Type B pancreatic cell (in vitro differentiated cells): Measurements from ENCODE around the gene RNPC3. TPM values are rescaled to one million over a fixed set of nuclear protein-coding genes. Genes with fewer than 3 reads are reported as not detected.

Experiments
- DNase-seq: peaks from one replicate; pipeline ENCODE4 v3.0.0; 2021; ENCODE audit warnings: mixed read lengths; ENCODE audit not compliant: unreplicated experiment; ENCODE audit errors: extremely low spot score
- H3K27ac Mint-ChIP-seq: 2 replicates; pipeline ENCODE4 v1.8.0; 2021; ENCODE audit warnings: mild to moderate bottlenecking, mixed read lengths
- H3K27me3 Mint-ChIP-seq: 2 replicates; pipeline ENCODE4 v1.8.0; 2021; ENCODE audit warnings: mixed read lengths
- H3K36me3 Mint-ChIP-seq: 2 replicates; pipeline ENCODE4 v1.8.0; 2021; ENCODE audit warnings: mixed read lengths
- H3K4me1 Mint-ChIP-seq: one replicate; pipeline ENCODE4 v1.8.0; 2021; ENCODE audit warnings: mixed read lengths; ENCODE audit not compliant: unreplicated experiment
- H3K4me3 Mint-ChIP-seq: 2 replicates; pipeline ENCODE4 v1.8.0; 2021; ENCODE audit warnings: mild to moderate bottlenecking, mixed read lengths
- H3K9me3 Mint-ChIP-seq: 2 replicates; pipeline ENCODE4 v1.8.0; 2021; ENCODE audit warnings: mixed read lengths
- CTCF ChIP-seq: fragments of 200-600 bp; sonication (generic); conservative IDR thresholded peaks from 2 replicates; pipeline ENCODE4 v1.5.0; 2021; ENCODE audit warnings: antibody characterized with exemption, mild to moderate bottlenecking
- long read RNA-seq: library from polyadenylated mRNA; unstranded; transcript quantifications from one replicate; pipeline ENCODE4 v2.0.0, GENCODE V29; 2020
- total RNA-seq: library from RNA; stranded (reverse); gene quantifications from 2 replicates; pipeline ENCODE4 v1.2.1, GENCODE V29; 2021; ENCODE audit warnings: low replicate concordance

The RNPC3 gene
- 20.0 and 20.5 TPM in 2 replicates for total RNA-seq
- long read RNA-seq, partial matches to known transcripts: 8 of 19 reads
- long read RNA-seq, other reads (novel, unspliced or antisense): 11 of 19 reads

- Mint-ChIP-seq H3K4me3 (peak within 1 kb of the TSS; percentile 99), H3K27me3 (no peaks in the 10 kb centered on the region), H3K9me3 (peaks cover 8% of the 10 kb centered on the region), H3K27ac (peak within 1 kb of the TSS; percentile 99), H3K36me3 (peaks cover 25% of the 10 kb centered on the region), H3K4me1 (no peaks in the 10 kb centered on the region)
- peak; percentile 89 for DNase-seq
- TF ChIP-seq CTCF: no peak
Measured at GRCh38 chr1:103525607-103526507, at the start of gene RNPC3. Gene RNPC3 (plus strand): TSS chr1:103525699. CDS start chr1:103526071, 372 bp downstream.

GRCh38 chr1:103477101-103477500 is 48.4 kb upstream of the RNPC3 start:
- no peaks in the 10 kb centered on the region for H3K9me3 Mint-ChIP-seq
- no peak for TF ChIP-seq CTCF
- DNase-seq: no peak
- H3K27me3 Mint-ChIP-seq: no peaks in the 10 kb centered on the region
- no peaks in the 10 kb centered on the region for H3K4me1 Mint-ChIP-seq
- H3K27ac Mint-ChIP-seq: no peak overlapping the region
- no peaks in the 10 kb centered on the region for H3K36me3 Mint-ChIP-seq
- H3K4me3 Mint-ChIP-seq: no peak overlapping the region

GRCh38 chr1:103489935-103490334 is 35.6 kb upstream of the RNPC3 start:
- no peak overlapping the region for H3K4me3 Mint-ChIP-seq
- DNase-seq: no peak
- H3K9me3 Mint-ChIP-seq: no peaks in the 10 kb centered on the region
- no peaks in the 10 kb centered on the region for H3K27me3 Mint-ChIP-seq
- H3K36me3 Mint-ChIP-seq: no peaks in the 10 kb centered on the region
- no peak for TF ChIP-seq CTCF
- H3K4me1 Mint-ChIP-seq: peaks cover 6% of the 10 kb centered on the region
- H3K27ac Mint-ChIP-seq: no peak overlapping the region

- Mint-ChIP-seq H3K4me3 (no peak overlapping the region), H3K27me3 (no peaks in the 10 kb centered on the region), H3K4me1 (peaks cover 6% of the 10 kb centered on the region), H3K9me3 (no peaks in the 10 kb centered on the region), H3K27ac (no peak overlapping the region), H3K36me3 (no peaks in the 10 kb centered on the region)
- TF ChIP-seq CTCF: no peak
- DNase-seq: no peak
Measured at GRCh38 chr1:103492003-103492625, 33.4 kb upstream of the RNPC3 start.

- H3K4me1 Mint-ChIP-seq: no peaks in the 10 kb centered on the region
Measured at GRCh38 chr1:103496014-103496635, 29.4 kb upstream of the RNPC3 start.

More at GRCh38 chr1:103496014-103496635, 29.4 kb upstream of the RNPC3 start:
- H3K4me3 Mint-ChIP-seq: no peak overlapping the region
- DNase-seq: no peak
- TF ChIP-seq CTCF: no peak
- H3K27ac Mint-ChIP-seq: no peak overlapping the region
- H3K9me3 Mint-ChIP-seq: no peaks in the 10 kb centered on the region
- no peaks in the 10 kb centered on the region for H3K36me3 Mint-ChIP-seq
- no peaks in the 10 kb centered on the region for H3K27me3 Mint-ChIP-seq
